Mesenchymal stem cell (in vitro differentiated cells and primary cell): Measurements from ENCODE around the gene AKT1S1. TPM values are rescaled to one million over a fixed set of nuclear protein-coding genes. Genes with fewer than 3 reads are reported as not detected.
"Not testable (repeated sequence)": the region's sequence is repeated elsewhere in the genome, so short reads cannot be mapped to it uniquely, and the experiment has no call there.

Source experiments
- DNase-seq: peaks from one replicate; pipeline ENCODE4 v3.0.0-alpha.2; 2013
- H2AFZ ChIP-seq: one replicate; pipeline ENCODE4 v1.6.1; 2013; ENCODE audit warnings: low read depth, mild to moderate bottlenecking, control low read depth, inconsistent platforms, low read length, moderate library complexity
- H2AK5ac ChIP-seq: 2 replicates; pipeline ENCODE4 v1.6.1; 2013; ENCODE audit warnings: low read length, moderate library complexity, mild to moderate bottlenecking, inconsistent platforms; ENCODE audit not compliant: severe bottlenecking
- H2BK120ac ChIP-seq: one replicate; pipeline ENCODE4 v1.6.1; 2013; ENCODE audit warnings: low read depth, mild to moderate bottlenecking, inconsistent platforms, low read length, moderate library complexity
- H2BK12ac ChIP-seq, 2 experiments: one replicate each; pipeline ENCODE4 v1.6.1; 2013; ENCODE audit warnings: inconsistent platforms in 2 of 2, low read length in 2 of 2, mild to moderate bottlenecking in 2 of 2, moderate library complexity in 2 of 2, control low read depth in 1 of 2
- H2BK15ac ChIP-seq: one replicate; pipeline ENCODE4 v1.6.1; 2013; ENCODE audit warnings: mild to moderate bottlenecking, low read depth, inconsistent platforms; ENCODE audit not compliant: poor library complexity, severe bottlenecking
- H2BK5ac ChIP-seq: 2 replicates; pipeline ENCODE4 v1.6.1; 2013; ENCODE audit warnings: low read depth, mild to moderate bottlenecking, low read length, control low read depth, inconsistent platforms; ENCODE audit not compliant: poor library complexity, severe bottlenecking
- H3K14ac ChIP-seq, 2 experiments: one replicate each; pipeline ENCODE4 v1.6.1; 2013; ENCODE audit warnings: inconsistent platforms in 2 of 2, low read length in 2 of 2, control low read depth in 1 of 2, mild to moderate bottlenecking in 1 of 2, moderate library complexity in 1 of 2
- H3K18ac ChIP-seq, 2 experiments: one replicate each; pipeline ENCODE4 v1.6.1; 2013; ENCODE audit warnings: inconsistent platforms in 2 of 2, low read length in 2 of 2, control low read depth in 1 of 2, low read depth in 1 of 2, mild to moderate bottlenecking in 1 of 2
- H3K23ac ChIP-seq, 2 experiments: one replicate each; pipeline ENCODE4 v1.6.1; 2013; ENCODE audit warnings: inconsistent platforms in 2 of 2, low read length in 2 of 2, mild to moderate bottlenecking in 2 of 2, moderate library complexity in 2 of 2, control low read depth in 1 of 2
- H3K27ac ChIP-seq: 2 replicates; pipeline ENCODE4 v1.5.1; 2013; ENCODE audit warnings: mild to moderate bottlenecking, moderate library complexity, low read length, control low read depth, inconsistent platforms; ENCODE audit not compliant: poor library complexity, severe bottlenecking
- H3K27me3 ChIP-seq, 2 experiments: 2 replicates each; pipeline versions ENCODE4 v1.6.1 to v1.7.0; 2013; ENCODE audit warnings: low read length in 2 of 2, mild to moderate bottlenecking in 2 of 2, moderate library complexity in 2 of 2, control low read depth in 1 of 2, inconsistent platforms in 1 of 2; ENCODE audit not compliant: control insufficient read depth in 1 of 2, insufficient read depth in 1 of 2
- H3K36me3 ChIP-seq, 2 experiments: 2 replicates each; pipeline versions ENCODE4 v1.6.1 to v1.7.0; 2013; ENCODE audit warnings: low read length in 2 of 2, control low read depth in 1 of 2, inconsistent platforms in 1 of 2, low read depth in 1 of 2, mild to moderate bottlenecking in 1 of 2; ENCODE audit not compliant: insufficient read depth in 2 of 2, control insufficient read depth in 1 of 2
- H3K4ac ChIP-seq, 2 experiments: one replicate each; pipeline ENCODE4 v1.6.1; 2013; ENCODE audit warnings: inconsistent platforms in 2 of 2, low read length in 2 of 2, mild to moderate bottlenecking in 2 of 2, moderate library complexity in 2 of 2, control low read depth in 1 of 2, low read depth in 1 of 2
- H3K4me1 ChIP-seq: 2 replicates; pipeline ENCODE4 v1.6.1; 2013; ENCODE audit warnings: low read depth, low read length, control low read depth; ENCODE audit not compliant: control insufficient read depth, insufficient read depth
- H3K4me2 ChIP-seq: 2 replicates; pipeline ENCODE4 v1.6.1; 2013; ENCODE audit warnings: low read length, mild to moderate bottlenecking, inconsistent platforms; ENCODE audit not compliant: poor library complexity, severe bottlenecking
- H3K4me3 ChIP-seq, 2 experiments: 2 replicates each; pipeline versions ENCODE4 v1.5.1 to v1.7.0; 2013; ENCODE audit warnings: low read length in 2 of 2, mild to moderate bottlenecking in 2 of 2, control low read depth in 1 of 2, low read depth in 1 of 2; ENCODE audit not compliant: insufficient read depth in 1 of 2
- H3K79me1 ChIP-seq: replicated peaks from 2 replicates; pipeline ENCODE4 v1.6.1; 2013; ENCODE audit warnings: mild to moderate bottlenecking, control low read depth, low read length, inconsistent platforms; ENCODE audit not compliant: poor library complexity, severe bottlenecking
- H3K9ac ChIP-seq: 2 replicates; pipeline ENCODE4 v1.7.0; 2013; ENCODE audit warnings: mild to moderate bottlenecking, low read length, moderate library complexity
- H3K9me3 ChIP-seq: 2 replicates; pipeline ENCODE4 v1.7.0; 2013; ENCODE audit warnings: mild to moderate bottlenecking, low read length; ENCODE audit not compliant: control insufficient read depth
- H4K8ac ChIP-seq: one replicate; pipeline ENCODE4 v1.6.1; 2013; ENCODE audit warnings: inconsistent platforms, mild to moderate bottlenecking, low read length, moderate library complexity
- H4K91ac ChIP-seq: one replicate; pipeline ENCODE4 v1.6.1; 2013; ENCODE audit warnings: mild to moderate bottlenecking, low read length, inconsistent platforms
- WGBS: methylation state at CpG from one replicate; pipeline ENCODE4 v1.1.7; 2013; ENCODE audit warnings: mixed read lengths; 5-methylcytosine and 5-hydroxymethylcytosine counted together
- polyA plus RNA-seq, 2 experiments: library from polyadenylated mRNA; stranded (reverse); fragments of 200-250 nt; gene quantifications; one replicate each; pipeline ENCODE4 v1.2.3, GENCODE V29; 2013

AKT1S1 gene
- polyA plus RNA-seq (2013, experiment 1 of 2) = 107 TPM
- 104 TPM for polyA plus RNA-seq (2013, experiment 2 of 2)

- Histone ChIP-seq H3K27me3 (no peaks in the 10 kb centered on the region), H3K14ac (peak within 1 kb of the TSS in 1 of 2 experiments; percentile 98), H3K4ac (peak within 1 kb of the TSS; percentile 100), H3K18ac (peak within 1 kb of the TSS; percentile 98 to 100), H4K8ac (peak within 1 kb of the TSS; percentile 99), H2AFZ (peak within 1 kb of the TSS; percentile 77), H3K4me1 (peaks cover 30% of the 10 kb centered on the region), H2BK15ac (peak within 1 kb of the TSS; percentile 99), H2BK12ac (peak within 1 kb of the TSS; percentile 65 to 73), H3K9ac (peak within 1 kb of the TSS; percentile 100), H2BK120ac (peak within 1 kb of the TSS; percentile 93), H2BK5ac (peak within 1 kb of the TSS; percentile 98), H2AK5ac (peak within 1 kb of the TSS; percentile 97), H3K36me3 (peaks cover 49 to 59% of the 10 kb centered on the region in 2 experiments), H3K23ac (peak within 1 kb of the TSS in 1 of 2 experiments; percentile 95), H3K4me3 (peak within 1 kb of the TSS; percentile 92 to 99), H3K9me3 (no peaks in the 10 kb centered on the region), H3K27ac (peak within 1 kb of the TSS; percentile 99), H3K79me1 (peaks cover 54% of the 10 kb centered on the region), H4K91ac (peak within 1 kb of the TSS; percentile 100), H3K4me2 (peak within 1 kb of the TSS; percentile 82)
- under 1% methylated on average over 61 of the region's 61 CpGs for WGBS
- DNase-seq = peak; percentile 100
These were observed at the start of gene AKT1S1, which contains the start of gene TBC1D17 for GRCh38 chr19:49877020-49877878. Gene AKT1S1 (minus strand): TSS chr19:49877355. CDS start chr19:49873295, 4,060 bp downstream. Gene TBC1D17 (plus strand): TSS chr19:49877702. CDS start chr19:49877724, 22 bp downstream.

DNA sequence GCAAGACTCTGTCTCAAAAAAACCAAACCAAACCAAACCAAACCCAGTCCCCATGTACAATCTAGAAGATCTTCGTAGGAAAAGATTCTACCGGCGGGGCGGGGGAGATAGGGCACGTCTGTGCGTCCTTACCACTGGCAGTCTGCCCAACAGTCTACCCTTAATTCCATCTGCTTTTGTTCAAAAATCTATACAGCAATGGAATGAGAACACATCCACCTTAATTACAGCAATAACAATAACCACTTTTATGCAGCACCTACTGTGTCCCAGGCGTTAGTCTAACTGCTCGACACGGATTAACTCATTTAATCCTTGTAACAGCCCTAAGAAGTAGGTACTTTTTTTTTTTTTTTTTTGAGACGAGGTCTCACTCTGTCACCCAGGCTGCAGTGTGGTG lies 49.4 kb upstream of the AKT1S1 start:
- H3K27ac ChIP-seq = no peak overlapping the region
- no peak overlapping the region for H3K4me3 ChIP-seq
- no peak overlapping the region for H3K23ac ChIP-seq
- no peak for DNase-seq
- no peak overlapping the region for H2BK12ac ChIP-seq
- no peaks in the 10 kb centered on the region for H3K27me3 ChIP-seq
- no peak overlapping the region for H2AFZ ChIP-seq
- WGBS = 97% methylated on average over 9 of the region's 10 CpGs
- no peak overlapping the region for H2BK5ac ChIP-seq
- no peak overlapping the region for H2BK15ac ChIP-seq
- H2AK5ac ChIP-seq = no peak overlapping the region
- H3K36me3 ChIP-seq = peaks cover 42 to 57% of the 10 kb centered on the region in 2 experiments
- H3K4me1 ChIP-seq = peaks cover 29% of the 10 kb centered on the region
- H3K9ac ChIP-seq = no peak overlapping the region
- no peak overlapping the region for H2BK120ac ChIP-seq
- H4K8ac ChIP-seq = no peak overlapping the region
- H3K14ac ChIP-seq = no peak overlapping the region
- H3K18ac ChIP-seq = no peak overlapping the region
- H4K91ac ChIP-seq = no peak overlapping the region
- peaks cover 11% of the 10 kb centered on the region for H3K79me1 ChIP-seq
- H3K4ac ChIP-seq = no peak overlapping the region
- H3K9me3 ChIP-seq = no peaks in the 10 kb centered on the region
- no peak overlapping the region for H3K4me2 ChIP-seq

GRCh38 chr19:49925486-49925885 lies 48.3 kb upstream of the AKT1S1 start:
- no peak overlapping the region for H3K4me2 ChIP-seq
- WGBS = over 99% methylated on average over 5 of the region's 5 CpGs

GRCh38 chr19:49924881-49925210 lies 47.7 kb upstream of the AKT1S1 start:
- H2AK5ac ChIP-seq, H3K9me3 ChIP-seq, H2AFZ ChIP-seq, DNase-seq, H3K4me3 ChIP-seq, H3K14ac ChIP-seq, H2BK12ac ChIP-seq, H4K91ac ChIP-seq, H2BK15ac ChIP-seq, H2BK5ac ChIP-seq, H3K23ac ChIP-seq, H4K8ac ChIP-seq, H2BK120ac ChIP-seq, H3K4me2 ChIP-seq, H3K18ac ChIP-seq, H3K27ac ChIP-seq, H3K4ac ChIP-seq, H3K27me3 ChIP-seq: not testable (repeated sequence)
- 98% methylated on average over 13 of the region's 13 CpGs for WGBS
- Histone ChIP-seq H3K9ac (peak overlapping the region; percentile 8), H3K4me1 (peaks cover 28% of the 10 kb centered on the region), H3K79me1 (peaks cover 10% of the 10 kb centered on the region), H3K36me3 (peaks cover 53 to 60% of the 10 kb centered on the region in 2 experiments)

More at GRCh38 chr19:49925486-49925885, 48.3 kb upstream of the AKT1S1 start:
- Histone ChIP-seq H3K27ac (no peak overlapping the region), H3K27me3 (no peaks in the 10 kb centered on the region), H3K18ac (no peak overlapping the region), H2BK120ac (no peak overlapping the region), H3K4me1 (peaks cover 30% of the 10 kb centered on the region), H3K9me3 (no peaks in the 10 kb centered on the region), H2BK5ac (no peak overlapping the region), H3K9ac (no peak overlapping the region), H3K23ac (no peak overlapping the region), H3K14ac (no peak overlapping the region), H2AK5ac (no peak overlapping the region), H2AFZ (no peak overlapping the region), H2BK12ac (no peak overlapping the region), H3K4me3 (no peak overlapping the region), H3K36me3 (peaks cover 51 to 58% of the 10 kb centered on the region in 2 experiments), H4K8ac (no peak overlapping the region), H4K91ac (no peak overlapping the region), H3K4ac (no peak overlapping the region), H3K79me1 (peaks cover 13% of the 10 kb centered on the region), H2BK15ac (no peak overlapping the region)
- DNase-seq = no peak
